GM23338 (cell line): ENCODE measurements around the gene MACROD1. TPM values are rescaled to one million over a fixed set of nuclear protein-coding genes. Genes with fewer than 3 reads are reported as not detected.

Source experiments
- ATAC-seq: fragments of 200-7000 bp; cut with Tn5 transposase; 3 replicates; pipeline ENCODE4 v1.9.1; 2020
- DNase-seq: peaks from one replicate; pipeline ENCODE4 v3.0.0-alpha.2; 2015; ENCODE audit warnings: low spot score
- H2AFZ ChIP-seq: fragments of 200-600 bp; sonication (generic); 2 replicates; pipeline ENCODE4 v1.8.0; 2016; ENCODE audit warnings: antibody characterized with exemption, mild to moderate bottlenecking, moderate library complexity
- H3F3A ChIP-seq: fragments of 200-600 bp; sonication (generic); replicated peaks from 2 replicates; pipeline ENCODE4 v1.8.0; 2017; ENCODE audit warnings: antibody characterized with exemption, mixed run types, low read depth
- H3K27ac ChIP-seq: fragments of 200-600 bp; sonication (generic); 2 replicates; pipeline ENCODE4 v1.6.1; 2016; ENCODE audit warnings: low read depth
- H3K27me3 ChIP-seq: fragments of 200-600 bp; sonication (generic); 2 replicates; pipeline ENCODE4 v1.8.0; 2016; ENCODE audit warnings: mild to moderate bottlenecking, mixed run types, moderate library complexity; ENCODE audit not compliant: insufficient read depth
- H3K36me3 ChIP-seq: fragments of 200-600 bp; sonication (generic); 2 replicates; pipeline ENCODE4 v1.8.0; 2016; ENCODE audit warnings: mild to moderate bottlenecking; ENCODE audit not compliant: insufficient read depth
- H3K4me1 ChIP-seq: fragments of 200-600 bp; sonication (generic); 2 replicates; pipeline ENCODE4 v1.8.0; 2016; ENCODE audit warnings: mild to moderate bottlenecking, moderate library complexity; ENCODE audit not compliant: insufficient read depth
- H3K4me2 ChIP-seq: fragments of 200-600 bp; sonication (generic); 2 replicates; pipeline ENCODE4 v1.7.1; 2017; ENCODE audit warnings: mixed run types
- H3K4me3 ChIP-seq: fragments of 200-600 bp; sonication (generic); 2 replicates; pipeline ENCODE4 v1.6.1; 2016; ENCODE audit warnings: mixed run types
- H3K79me2 ChIP-seq: fragments of 200-600 bp; sonication (generic); replicated peaks from 2 replicates; pipeline ENCODE4 v1.8.0; 2017; ENCODE audit warnings: mild to moderate bottlenecking; ENCODE audit not compliant: insufficient read depth
- H3K9me2 ChIP-seq: fragments of 200-600 bp; sonication (generic); 2 replicates; pipeline ENCODE4 v1.8.0; 2017; ENCODE audit not compliant: insufficient read depth
- H4K20me1 ChIP-seq: fragments of 200-600 bp; sonication (generic); replicated peaks from 2 replicates; pipeline ENCODE4 v1.8.0; 2017; ENCODE audit warnings: mild to moderate bottlenecking; ENCODE audit not compliant: insufficient read depth
- H3K27ac Mint-ChIP-seq: 2 replicates; pipeline ENCODE4 v1.8.0; 2020; ENCODE audit warnings: inconsistent platforms, mild to moderate bottlenecking, moderate library complexity, mixed read lengths
- H3K27me3 Mint-ChIP-seq: 3 replicates; pipeline ENCODE4 v1.8.0; 2022; ENCODE audit warnings: low read depth, mild to moderate bottlenecking, moderate library complexity, mixed read lengths, inconsistent platforms; ENCODE audit not compliant: insufficient read depth, poor library complexity
- H3K36me3 Mint-ChIP-seq: 3 replicates; pipeline ENCODE4 v1.8.0; 2021; ENCODE audit warnings: low read depth, mild to moderate bottlenecking, inconsistent platforms, moderate library complexity, mixed read lengths
- H3K4me1 Mint-ChIP-seq: 3 replicates; pipeline ENCODE4 v1.8.0; 2020; ENCODE audit warnings: mild to moderate bottlenecking, inconsistent platforms, mixed read lengths
- H3K4me3 Mint-ChIP-seq: 3 replicates; pipeline ENCODE4 v1.8.0; 2021; ENCODE audit warnings: moderate library complexity, mild to moderate bottlenecking, inconsistent platforms, mixed read lengths
- H3K9me3 Mint-ChIP-seq: 3 replicates; pipeline ENCODE4 v1.8.0; 2020; ENCODE audit warnings: moderate library complexity, mild to moderate bottlenecking, inconsistent platforms, mixed read lengths
- CREB1 ChIP-seq: fragments of 250-450 bp; sonication (Bioruptor Pico); IDR thresholded peaks from 2 replicates; pipeline ENCODE4 v1.5.0; 2020; ENCODE audit warnings: low read depth, mild to moderate bottlenecking, moderate library complexity
- EZH2phosphoT487 ChIP-seq: fragments of 200-600 bp; sonication (generic); IDR thresholded peaks from one replicate; pipeline ENCODE4 v1.8.1; 2018; ENCODE audit warnings: antibody characterized with exemption; ENCODE audit not compliant: unreplicated experiment
- JUNB ChIP-seq: IDR thresholded peaks from one replicate; pipeline ENCODE4 v1.6.1; 2016; ENCODE audit warnings: antibody characterized with exemption; ENCODE audit not compliant: unreplicated experiment
- NANOG ChIP-seq: IDR thresholded peaks from 2 replicates; pipeline ENCODE4 v1.6.1; 2016; ENCODE audit warnings: antibody characterized with exemption, borderline replicate concordance
- REST ChIP-seq: IDR thresholded peaks from one replicate; pipeline ENCODE4 v1.6.1; 2018; ENCODE audit warnings: antibody characterized with exemption; ENCODE audit not compliant: unreplicated experiment
- STAT1 ChIP-seq: IDR thresholded peaks from one replicate; pipeline ENCODE4 v1.6.1; 2016; ENCODE audit warnings: antibody characterized with exemption; ENCODE audit not compliant: unreplicated experiment
- ZNF114 ChIP-seq: fragments of 250-450 bp; sonication (Bioruptor Pico); IDR thresholded peaks from 2 replicates; pipeline ENCODE4 v1.5.0; 2020; ENCODE audit warnings: mild to moderate bottlenecking, moderate library complexity
- ZNF462 ChIP-seq: fragments of 250-450 bp; sonication (Bioruptor Pico); IDR thresholded peaks from 2 replicates; pipeline ENCODE4 v1.5.0; 2020; ENCODE audit warnings: mild to moderate bottlenecking, moderate library complexity
- polyA plus RNA-seq: library from polyadenylated mRNA; unstranded; fragments of >200 nt; fragmentation: Nextera tagmentation; extraction: Ambion mirVana; gene quantifications from 2 replicates; pipeline ENCODE4 v1.2.1, GENCODE V29; 2016
- total RNA-seq: library from RNA; depleted of rRNA; stranded (reverse); fragments of >200 nt; shearing (Covaris generic); gene quantifications from 2 replicates; pipeline ENCODE4 v1.2.3, GENCODE V29; 2014
- TF ChIP-seq, protein P1 (sequence below), 2 experiments: fragments of 200-600 bp in 1 of 2; sonication (generic) in 1 of 2; conservative IDR thresholded peaks; 2 replicates each; pipeline versions ENCODE4 v1.5.1 to v1.6.1; 2016 to 2017; ENCODE audit warnings: antibody characterized with exemption in 2 of 2, low read depth in 2 of 2, mild to moderate bottlenecking in 2 of 2, moderate library complexity in 1 of 2

Gene MACROD1
- total and polyA plus RNA-seq, 2 experiments from 2014 or later: 33.0 to 51.6 TPM

DNA sequence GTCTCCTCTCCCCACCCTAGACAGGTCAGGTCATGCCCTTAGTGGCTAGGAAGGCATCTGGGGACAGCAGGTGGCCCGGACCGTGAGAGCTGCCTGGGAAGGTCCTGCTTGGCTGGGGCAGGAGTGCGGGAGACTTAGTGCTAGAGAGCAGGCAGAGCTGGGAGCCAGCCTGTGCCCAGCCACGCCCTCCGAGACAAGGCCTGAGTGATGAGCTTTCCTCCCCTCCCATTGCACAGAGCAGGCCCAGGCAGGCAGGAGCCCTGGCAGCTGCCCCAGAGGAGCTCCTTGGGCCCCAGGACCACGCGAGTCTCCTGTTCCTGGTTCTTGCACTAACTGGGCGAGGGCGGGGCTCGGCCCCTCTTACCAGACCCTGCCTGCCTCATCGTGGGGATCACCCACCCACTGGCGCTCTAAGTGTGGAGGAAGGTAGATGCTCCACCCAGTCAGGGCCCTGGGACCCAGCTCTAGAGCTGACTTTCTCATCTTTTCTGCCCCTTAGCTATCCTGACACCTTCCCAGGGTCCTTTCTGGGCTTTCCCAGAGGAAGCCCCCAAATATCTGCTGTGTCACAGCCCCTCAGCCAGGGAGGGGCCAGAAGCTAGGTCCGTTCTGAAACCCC, 44.9 kb downstream of the MACROD1 start (continued):
- TF ChIP-seq, protein P1, sequence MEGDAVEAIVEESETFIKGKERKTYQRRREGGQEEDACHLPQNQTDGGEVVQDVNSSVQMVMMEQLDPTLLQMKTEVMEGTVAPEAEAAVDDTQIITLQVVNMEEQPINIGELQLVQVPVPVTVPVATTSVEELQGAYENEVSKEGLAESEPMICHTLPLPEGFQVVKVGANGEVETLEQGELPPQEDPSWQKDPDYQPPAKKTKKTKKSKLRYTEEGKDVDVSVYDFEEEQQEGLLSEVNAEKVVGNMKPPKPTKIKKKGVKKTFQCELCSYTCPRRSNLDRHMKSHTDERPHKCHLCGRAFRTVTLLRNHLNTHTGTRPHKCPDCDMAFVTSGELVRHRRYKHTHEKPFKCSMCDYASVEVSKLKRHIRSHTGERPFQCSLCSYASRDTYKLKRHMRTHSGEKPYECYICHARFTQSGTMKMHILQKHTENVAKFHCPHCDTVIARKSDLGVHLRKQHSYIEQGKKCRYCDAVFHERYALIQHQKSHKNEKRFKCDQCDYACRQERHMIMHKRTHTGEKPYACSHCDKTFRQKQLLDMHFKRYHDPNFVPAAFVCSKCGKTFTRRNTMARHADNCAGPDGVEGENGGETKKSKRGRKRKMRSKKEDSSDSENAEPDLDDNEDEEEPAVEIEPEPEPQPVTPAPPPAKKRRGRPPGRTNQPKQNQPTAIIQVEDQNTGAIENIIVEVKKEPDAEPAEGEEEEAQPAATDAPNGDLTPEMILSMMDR (conservative IDR thresholded peaks at IDR 0.05; ENCODE audit: low read depth in 2 of 2): no peak
- no peak for TF ChIP-seq REST

DNA sequence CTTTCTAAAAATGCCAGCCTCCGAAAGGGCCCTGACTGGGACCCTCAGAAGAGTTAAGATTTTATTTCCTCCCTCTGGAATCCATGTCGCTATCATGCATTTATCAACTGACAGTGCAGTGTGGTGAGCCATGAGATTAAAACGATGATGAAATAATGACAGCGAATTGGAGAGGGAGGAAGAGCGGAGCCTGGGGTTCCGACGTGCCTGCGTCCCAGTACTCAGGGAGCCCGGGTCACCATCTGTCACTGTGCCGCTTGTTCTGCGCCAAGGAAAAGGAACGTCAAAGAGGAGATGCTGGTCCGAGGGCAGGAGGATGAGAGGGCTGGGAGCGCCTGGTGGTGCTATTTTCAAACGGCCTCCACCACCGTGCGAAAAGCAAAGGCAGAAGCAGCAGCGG, 46.2 kb downstream of the MACROD1 start:
- Histone ChIP-seq H3K4me2 (no peak overlapping the region), H3K4me3 (no peak overlapping the region), H4K20me1 (peaks cover 9% of the 10 kb centered on the region), H3K4me1 (peaks cover 21% of the 10 kb centered on the region), H2AFZ (no peak overlapping the region), H3K9me2 (no peaks in the 10 kb centered on the region), H3K79me2 (no peaks in the 10 kb centered on the region), H3K36me3 (no peaks in the 10 kb centered on the region), H3K27me3 (peaks cover 17% of the 10 kb centered on the region; the same call in 1 of the 2 replicates), H3K27ac (no peak overlapping the region), H3F3A (peaks cover 8% of the 10 kb centered on the region; the same call in 1 of the 2 replicates)
- Mint-ChIP-seq H3K36me3 (no peaks in the 10 kb centered on the region), H3K27ac (no peak overlapping the region), H3K4me1 (peaks cover 35% of the 10 kb centered on the region), H3K9me3 (no peaks in the 10 kb centered on the region), H3K4me3 (no peak overlapping the region), H3K27me3 (peaks cover 23% of the 10 kb centered on the region)
- ATAC-seq (no peak), DNase-seq (no peak)
- TF ChIP-seq CREB1: no peak
- no peak for TF ChIP-seq NANOG
- no peak for TF ChIP-seq EZH2phosphoT487
- TF ChIP-seq ZNF114 (CRISPR knock-in tag): no peak
- no peak for TF ChIP-seq REST
- TF ChIP-seq JUNB: no peak
- no peak for TF ChIP-seq STAT1
- no peak for TF ChIP-seq ZNF462 (CRISPR knock-in tag)
